IPS DF 6.9 (cell line): ENCODE data around the gene LRRFIP1.

Experiments
- DNase-seq: peaks from one replicate; pipeline ENCODE4 v3.0.0-alpha.2; 2013; ENCODE audit warnings: low read depth, low spot score
- H3K27ac ChIP-seq: one replicate; pipeline ENCODE4 v1.5.1; 2013; ENCODE audit warnings: low read length, control low read depth
- H3K27me3 ChIP-seq: 2 replicates; pipeline ENCODE4 v1.6.1; 2013; ENCODE audit warnings: mild to moderate bottlenecking, low read length; ENCODE audit not compliant: control insufficient read depth, insufficient read depth
- H3K36me3 ChIP-seq: 2 replicates; pipeline ENCODE4 v1.6.1; 2013; ENCODE audit warnings: low read length; ENCODE audit not compliant: control insufficient read depth, insufficient read depth
- H3K4me1 ChIP-seq: 2 replicates; pipeline ENCODE4 v1.6.1; 2013; ENCODE audit warnings: low read length; ENCODE audit not compliant: control insufficient read depth, insufficient read depth
- H3K4me3 ChIP-seq: 2 replicates; pipeline ENCODE4 v1.5.1; 2013; ENCODE audit warnings: mild to moderate bottlenecking, low read length
- H3K9me3 ChIP-seq: 2 replicates; pipeline ENCODE4 v1.6.1; 2013; ENCODE audit warnings: low read length, inconsistent platforms; ENCODE audit not compliant: control insufficient read depth, insufficient read depth
- WGBS: extraction: QIAGEN DNeasy Blood & Tissue Kit; methylation state at CpG from one replicate; pipeline ENCODE4 v1.1.7; 2013; ENCODE audit warnings: mixed read lengths, missing lambda C conversion rate; ENCODE audit not compliant: insufficient read length, insufficient coverage; 5-methylcytosine and 5-hydroxymethylcytosine counted together

The LRRFIP1 gene

GRCh38 chr2:237624565-237624964 is 2.8 kb upstream of the LRRFIP1 start:
- no peak overlapping the region for H3K4me3 ChIP-seq
- no CpG with 5 or more reads among the region's 6 CpGs for WGBS
- DNase-seq = no peak
- no peaks in the 10 kb centered on the region for H3K9me3 ChIP-seq
- H3K4me1 ChIP-seq = peaks cover 3% of the 10 kb centered on the region; the same call in 1 of the 2 replicates
- H3K36me3 ChIP-seq = no peaks in the 10 kb centered on the region
- no peak overlapping the region for H3K27ac ChIP-seq
- H3K27me3 ChIP-seq = peaks cover 14% of the 10 kb centered on the region; the same call in 1 of the 2 replicates

- no peaks in the 10 kb centered on the region for H3K9me3 ChIP-seq
- no peak overlapping the region for H3K27ac ChIP-seq
- H3K36me3 ChIP-seq = no peaks in the 10 kb centered on the region
- H3K4me3 ChIP-seq = no peak overlapping the region
- peaks cover 14% of the 10 kb centered on the region; the same call in 1 of the 2 replicates for H3K27me3 ChIP-seq
- peaks cover 3% of the 10 kb centered on the region; the same call in 1 of the 2 replicates for H3K4me1 ChIP-seq
- WGBS = no CpG with 5 or more reads among the region's 10 CpGs
- no peak for DNase-seq
These were observed 2.1 kb upstream of the LRRFIP1 start for GRCh38 chr2:237625216-237625705.

GRCh38 chr2:237625777-237626176 is 1.6 kb upstream of the LRRFIP1 start:
- H3K27me3 ChIP-seq = peaks cover 14% of the 10 kb centered on the region; the same call in 1 of the 2 replicates
- no peak for DNase-seq
- no peaks in the 10 kb centered on the region for H3K9me3 ChIP-seq
- H3K36me3 ChIP-seq = no peaks in the 10 kb centered on the region
- H3K27ac ChIP-seq = no peak overlapping the region
- H3K4me1 ChIP-seq = peaks cover 3% of the 10 kb centered on the region; the same call in 1 of the 2 replicates
- H3K4me3 ChIP-seq = no peak overlapping the region
- WGBS = no CpG with 5 or more reads among the region's 6 CpGs

- H3K9me3 ChIP-seq = no peaks in the 10 kb centered on the region
- peaks cover 3% of the 10 kb centered on the region for H3K4me1 ChIP-seq
- H3K27me3 ChIP-seq = peaks cover 14% of the 10 kb centered on the region; the same call in 1 of the 2 replicates
- WGBS = no CpG with 5 or more reads among the region's 54 CpGs
- H3K36me3 ChIP-seq = no peaks in the 10 kb centered on the region
- no peak overlapping the region for H3K27ac ChIP-seq
- no peak for DNase-seq
- H3K4me3 ChIP-seq = peak overlapping the region; percentile 80; the same call in 1 of the 2 replicates
These were observed 460 bp upstream of the LRRFIP1 start for GRCh38 chr2:237626813-237627440.

GRCh38 chr2:237628247-237629187 is 1.1 kb downstream of the LRRFIP1 start:
- no peak overlapping the region for H3K27ac ChIP-seq
- no CpG with 5 or more reads among the region's 14 CpGs for WGBS
- H3K4me1 ChIP-seq = peaks cover 3% of the 10 kb centered on the region
- H3K4me3 ChIP-seq = peak overlapping the region; percentile 80; the same call in 1 of the 2 replicates
- H3K36me3 ChIP-seq = no peaks in the 10 kb centered on the region
- no peak for DNase-seq
- H3K27me3 ChIP-seq = peaks cover 14% of the 10 kb centered on the region; the same call in 1 of the 2 replicates
- no peaks in the 10 kb centered on the region for H3K9me3 ChIP-seq

- no peak for DNase-seq
- peaks cover 14% of the 10 kb centered on the region; the same call in 1 of the 2 replicates for H3K27me3 ChIP-seq
- H3K4me1 ChIP-seq = peaks cover 3% of the 10 kb centered on the region
- no peaks in the 10 kb centered on the region for H3K9me3 ChIP-seq
- no peak overlapping the region for H3K27ac ChIP-seq
- H3K4me3 ChIP-seq = no peak overlapping the region
- H3K36me3 ChIP-seq = no peaks in the 10 kb centered on the region
- no CpG with 5 or more reads among the region's 1 CpG for WGBS
These were observed 1.8 kb downstream of the LRRFIP1 start for GRCh38 chr2:237629188-237629534.

- H3K36me3 ChIP-seq = no peaks in the 10 kb centered on the region
- no peak overlapping the region for H3K27ac ChIP-seq
- no peak overlapping the region for H3K4me3 ChIP-seq
- H3K9me3 ChIP-seq = no peaks in the 10 kb centered on the region
- WGBS = no CpG with 5 or more reads among the region's 8 CpGs
- DNase-seq = no peak
- H3K27me3 ChIP-seq = peaks cover 14% of the 10 kb centered on the region; the same call in 1 of the 2 replicates
- H3K4me1 ChIP-seq = peaks cover 3% of the 10 kb centered on the region
These were observed 2.4 kb downstream of the LRRFIP1 start for GRCh38 chr2:237629739-237630138.

GRCh38 chr2:237630216-237631000 is 3.0 kb downstream of the LRRFIP1 start:
- no peak overlapping the region for H3K27ac ChIP-seq
- H3K36me3 ChIP-seq = no peaks in the 10 kb centered on the region
- no peaks in the 10 kb centered on the region for H3K9me3 ChIP-seq
- no peak for DNase-seq
- peaks cover 14% of the 10 kb centered on the region; the same call in 1 of the 2 replicates for H3K27me3 ChIP-seq
- peaks cover 3% of the 10 kb centered on the region for H3K4me1 ChIP-seq
- no peak overlapping the region for H3K4me3 ChIP-seq
- no CpG with 5 or more reads among the region's 12 CpGs for WGBS

GRCh38 chr2:237631007-237631785 is 3.8 kb downstream of the LRRFIP1 start:
- no peak overlapping the region for H3K27ac ChIP-seq
- no peaks in the 10 kb centered on the region for H3K9me3 ChIP-seq
- H3K36me3 ChIP-seq = no peaks in the 10 kb centered on the region
- no peak overlapping the region for H3K4me3 ChIP-seq
- DNase-seq = no peak
- peaks cover 3% of the 10 kb centered on the region for H3K4me1 ChIP-seq
- WGBS = no CpG with 5 or more reads among the region's 14 CpGs
- peaks cover 11% of the 10 kb centered on the region; the same call in 1 of the 2 replicates for H3K27me3 ChIP-seq
